Erythroblast (primary cell): Measurements from ENCODE around the gene KL.

Source experiments
- GATA1 ChIP-seq: IDR thresholded peaks from 2 replicates; pipeline ENCODE4 v1.6.1; 2011; ENCODE audit warnings: low read depth, mild to moderate bottlenecking, control low read depth, low read length, moderate library complexity
- POLR2A ChIP-seq: IDR thresholded peaks from 2 replicates; pipeline ENCODE4 v1.6.1; 2011; ENCODE audit warnings: mild to moderate bottlenecking, low read length

GRCh38 chr13:33037673-33038072 is 21.4 kb downstream of the KL start:
- TF ChIP-seq POLR2A (no peak), GATA1 (no peak)
